GM18508 (cell line): ENCODE results near the gene GPR176.

Experiments
- ATAC-seq: cut with Tn5 transposase; IDR thresholded peaks from one replicate; pipeline ENCODE4 v1.9.1; 2021; ENCODE audit warnings: moderate number of reproducible peaks; ENCODE audit not compliant: insufficient read depth, unreplicated experiment

The GPR176 gene

GRCh38 chr15:39919748-39920509, at the start of gene GPR176:
TSS of gene GPR176 (minus strand) at chr15:39920266. CDS start at chr15:39920026, 240 bp downstream.
- no peak for ATAC-seq

- ATAC-seq: no peak
Measured at GRCh38 chr15:39969002-39969394, 48.9 kb upstream of the GPR176 start.

GRCh38 chr15:39968273-39969001, 48.4 kb upstream of the GPR176 start:
- no peak for ATAC-seq

GRCh38 chr15:39966521-39966920, 46.5 kb upstream of the GPR176 start:
- ATAC-seq: no peak

GRCh38 chr15:39963786-39964185, 43.7 kb upstream of the GPR176 start:
- no peak for ATAC-seq

GRCh38 chr15:39961051-39961450, 41.0 kb upstream of the GPR176 start:
- no peak for ATAC-seq

GRCh38 chr15:39960411-39960810, 40.3 kb upstream of the GPR176 start:
- ATAC-seq: no peak

- no peak for ATAC-seq
Measured at GRCh38 chr15:39959411-39959810, 39.3 kb upstream of the GPR176 start.

GRCh38 chr15:39957481-39957880, 37.4 kb upstream of the GPR176 start:
- no peak for ATAC-seq

- ATAC-seq: no peak
Measured at GRCh38 chr15:39953521-39953920, 33.5 kb upstream of the GPR176 start.

GRCh38 chr15:39951561-39951960, 31.5 kb upstream of the GPR176 start:
- ATAC-seq: no peak

GRCh38 chr15:39948817-39949216, 28.8 kb upstream of the GPR176 start:
- no peak for ATAC-seq

GRCh38 chr15:39947401-39948197, 27.5 kb upstream of the GPR176 start:
- no peak for ATAC-seq

GRCh38 chr15:39946862-39947261, 26.8 kb upstream of the GPR176 start:
- ATAC-seq: no peak

- no peak for ATAC-seq
Measured at GRCh38 chr15:39944726-39945125, 24.7 kb upstream of the GPR176 start.

- no peak for ATAC-seq
Measured at GRCh38 chr15:39942753-39943150, 22.7 kb upstream of the GPR176 start.

- no peak for ATAC-seq
Measured at GRCh38 chr15:39942101-39942752, 22.2 kb upstream of the GPR176 start.

GRCh38 chr15:39939487-39940452, 19.7 kb upstream of the GPR176 start:
- no peak for ATAC-seq

GRCh38 chr15:39937696-39938095, 17.6 kb upstream of the GPR176 start:
- no peak for ATAC-seq
